AG10803 (cell line): Measurements from ENCODE around the gene LDLRAD4.
A peak's percentile ranks its signal among the peaks of the same experiment; 100 is the strongest.

Source experiments
- DNase-seq: peaks from one replicate; pipeline ENCODE4 v3.0.0; 2010; ENCODE audit warnings: low read depth
- H3K4me3 ChIP-seq: 2 replicates; pipeline ENCODE4 v1.5.1; 2011; ENCODE audit warnings: mild to moderate bottlenecking, low read length, control low read depth
- TF ChIP-seq, protein P1 (sequence below): conservative IDR thresholded peaks from 2 replicates; pipeline ENCODE4 v1.5.1; 2011; ENCODE audit warnings: mild to moderate bottlenecking, low read length, control low read depth, inconsistent platforms

Gene LDLRAD4

DNA sequence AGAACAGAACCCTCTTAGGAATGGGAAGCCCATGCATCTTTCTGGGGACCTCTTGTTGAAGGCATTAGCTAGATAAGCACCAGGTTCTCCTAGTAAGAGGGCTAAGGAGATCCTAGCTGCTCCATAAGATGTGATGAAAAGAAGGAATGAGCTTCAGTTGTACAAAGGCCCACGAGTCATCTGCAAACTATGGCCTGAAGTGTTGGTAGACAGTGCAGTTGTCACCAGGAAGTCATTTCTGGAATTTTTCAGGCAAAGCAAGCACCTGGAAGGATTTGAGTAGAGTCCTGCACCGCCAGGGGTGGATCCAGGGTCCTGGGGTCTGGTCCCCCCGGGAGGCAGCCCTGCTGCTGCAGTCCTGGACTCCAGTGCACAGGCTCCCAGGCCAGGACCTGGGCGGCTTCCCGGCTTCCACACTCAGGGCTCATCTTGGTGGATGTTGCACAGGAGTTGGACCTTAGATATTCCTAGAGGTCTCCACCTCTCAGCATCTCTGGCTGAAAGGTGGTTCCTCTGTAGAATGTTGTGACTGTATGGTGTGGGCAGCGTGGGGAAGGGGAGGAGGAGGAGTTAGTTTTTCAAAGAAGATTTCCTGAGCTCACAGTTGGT is 85.3 kb downstream of the LDLRAD4 start:
- no peak overlapping the region for H3K4me3 ChIP-seq
- TF ChIP-seq, protein P1, sequence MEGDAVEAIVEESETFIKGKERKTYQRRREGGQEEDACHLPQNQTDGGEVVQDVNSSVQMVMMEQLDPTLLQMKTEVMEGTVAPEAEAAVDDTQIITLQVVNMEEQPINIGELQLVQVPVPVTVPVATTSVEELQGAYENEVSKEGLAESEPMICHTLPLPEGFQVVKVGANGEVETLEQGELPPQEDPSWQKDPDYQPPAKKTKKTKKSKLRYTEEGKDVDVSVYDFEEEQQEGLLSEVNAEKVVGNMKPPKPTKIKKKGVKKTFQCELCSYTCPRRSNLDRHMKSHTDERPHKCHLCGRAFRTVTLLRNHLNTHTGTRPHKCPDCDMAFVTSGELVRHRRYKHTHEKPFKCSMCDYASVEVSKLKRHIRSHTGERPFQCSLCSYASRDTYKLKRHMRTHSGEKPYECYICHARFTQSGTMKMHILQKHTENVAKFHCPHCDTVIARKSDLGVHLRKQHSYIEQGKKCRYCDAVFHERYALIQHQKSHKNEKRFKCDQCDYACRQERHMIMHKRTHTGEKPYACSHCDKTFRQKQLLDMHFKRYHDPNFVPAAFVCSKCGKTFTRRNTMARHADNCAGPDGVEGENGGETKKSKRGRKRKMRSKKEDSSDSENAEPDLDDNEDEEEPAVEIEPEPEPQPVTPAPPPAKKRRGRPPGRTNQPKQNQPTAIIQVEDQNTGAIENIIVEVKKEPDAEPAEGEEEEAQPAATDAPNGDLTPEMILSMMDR = no peak
- peak; percentile 45 for DNase-seq

DNA sequence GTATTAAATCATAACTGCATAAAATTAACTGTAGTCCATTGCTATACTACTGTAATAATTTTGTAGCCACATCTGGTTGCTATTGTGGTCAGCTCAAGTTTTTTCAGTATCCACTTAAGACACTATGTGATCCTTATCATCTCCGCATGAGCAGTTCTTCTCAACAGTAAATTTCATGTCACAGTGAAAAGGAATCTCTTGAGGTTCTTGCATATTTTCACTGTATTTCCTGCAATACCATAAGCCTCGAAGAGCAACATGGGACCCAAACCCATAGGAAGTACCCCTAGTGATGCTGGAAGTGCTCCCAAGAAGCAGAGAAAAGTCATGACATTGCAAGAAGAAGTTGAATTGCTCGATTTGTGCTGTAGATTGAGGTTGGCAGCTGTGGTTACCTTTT is 86.7 kb downstream of the LDLRAD4 start:
- peak; percentile 38 for DNase-seq
- no peak overlapping the region for H3K4me3 ChIP-seq
- TF ChIP-seq, protein P1 = no peak

DNA sequence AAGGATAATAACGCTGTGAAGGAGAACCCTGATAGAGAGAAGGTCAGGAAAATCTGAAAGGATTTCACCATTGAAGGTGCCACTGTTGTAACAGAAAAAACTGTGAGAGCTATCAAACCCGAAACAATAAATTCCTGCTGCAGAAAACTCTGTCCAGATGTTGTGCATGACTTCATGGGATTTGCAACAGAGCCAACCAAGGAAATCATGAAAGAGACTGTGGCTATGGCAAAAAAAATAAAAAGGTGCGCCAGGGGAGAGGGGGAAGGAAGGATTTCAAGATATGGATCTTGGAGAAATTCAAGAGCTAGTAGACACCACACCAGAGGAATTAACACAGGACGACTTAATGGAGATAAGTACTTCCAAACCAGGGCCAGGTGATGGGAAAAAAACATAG is 88.0 kb downstream of the LDLRAD4 start:
- DNase-seq = peak; percentile 44

DNA sequence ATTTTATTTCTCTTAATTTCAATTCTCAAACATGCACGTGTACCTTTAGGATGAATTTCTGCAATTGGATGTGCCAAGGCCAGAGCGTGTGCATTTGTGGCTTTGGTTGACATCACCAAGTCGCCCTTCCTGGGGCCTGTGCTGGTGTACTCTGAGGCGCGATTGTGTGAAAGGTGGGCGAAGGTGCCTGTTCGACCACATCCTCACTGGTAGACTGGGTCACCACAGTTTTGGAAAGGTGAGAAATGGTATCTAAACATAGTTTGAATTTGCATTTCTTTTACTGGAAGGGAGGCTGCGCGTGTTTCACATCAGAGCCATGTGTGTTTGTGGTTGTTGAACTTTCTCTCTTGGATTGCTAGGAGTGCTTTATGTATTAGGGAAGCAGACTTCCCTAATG is 89.8 kb downstream of the LDLRAD4 start:
- no peak for DNase-seq
- H3K4me3 ChIP-seq = no peak overlapping the region
- TF ChIP-seq, protein P1 = no peak

More for the DNA sequence above, 88.0 kb downstream of the LDLRAD4 start:
- no peak overlapping the region for H3K4me3 ChIP-seq
- TF ChIP-seq, protein P1 = no peak

DNA sequence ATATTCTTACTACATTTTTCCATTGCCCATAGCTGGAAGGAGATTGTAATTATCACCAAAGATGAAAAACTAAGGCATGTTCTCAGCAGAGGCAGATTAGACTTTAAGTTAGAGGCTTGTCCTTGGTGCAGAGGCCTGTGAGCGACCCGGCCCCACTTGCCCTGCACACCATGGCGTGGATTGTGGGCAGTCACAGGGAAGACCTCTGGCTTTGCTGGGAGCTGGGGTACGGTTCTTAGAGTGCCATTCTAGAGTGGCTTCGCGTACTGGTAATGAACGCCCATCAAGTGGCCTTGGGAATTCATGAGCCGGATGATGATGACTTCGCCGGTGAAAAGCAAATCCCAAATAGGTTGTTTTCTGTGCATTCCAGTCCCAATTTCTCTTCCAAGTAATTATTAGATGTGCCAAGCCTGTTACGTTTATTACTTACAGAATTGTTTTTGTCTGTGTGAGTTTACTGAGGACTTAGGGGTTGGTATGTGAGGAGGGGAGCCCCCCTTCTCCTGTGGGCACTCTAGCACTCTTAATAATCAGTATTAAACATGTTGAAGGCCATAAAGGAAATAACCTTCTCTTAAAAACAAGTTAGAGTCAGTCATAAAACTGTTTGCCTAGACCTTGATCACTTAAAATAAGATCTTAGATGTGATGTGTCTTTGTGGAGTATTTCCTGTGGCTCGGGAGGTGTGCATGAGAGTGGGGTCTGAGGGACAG is 90.6 kb downstream of the LDLRAD4 start:
- TF ChIP-seq, protein P1 = no peak
- DNase-seq = no peak

DNA sequence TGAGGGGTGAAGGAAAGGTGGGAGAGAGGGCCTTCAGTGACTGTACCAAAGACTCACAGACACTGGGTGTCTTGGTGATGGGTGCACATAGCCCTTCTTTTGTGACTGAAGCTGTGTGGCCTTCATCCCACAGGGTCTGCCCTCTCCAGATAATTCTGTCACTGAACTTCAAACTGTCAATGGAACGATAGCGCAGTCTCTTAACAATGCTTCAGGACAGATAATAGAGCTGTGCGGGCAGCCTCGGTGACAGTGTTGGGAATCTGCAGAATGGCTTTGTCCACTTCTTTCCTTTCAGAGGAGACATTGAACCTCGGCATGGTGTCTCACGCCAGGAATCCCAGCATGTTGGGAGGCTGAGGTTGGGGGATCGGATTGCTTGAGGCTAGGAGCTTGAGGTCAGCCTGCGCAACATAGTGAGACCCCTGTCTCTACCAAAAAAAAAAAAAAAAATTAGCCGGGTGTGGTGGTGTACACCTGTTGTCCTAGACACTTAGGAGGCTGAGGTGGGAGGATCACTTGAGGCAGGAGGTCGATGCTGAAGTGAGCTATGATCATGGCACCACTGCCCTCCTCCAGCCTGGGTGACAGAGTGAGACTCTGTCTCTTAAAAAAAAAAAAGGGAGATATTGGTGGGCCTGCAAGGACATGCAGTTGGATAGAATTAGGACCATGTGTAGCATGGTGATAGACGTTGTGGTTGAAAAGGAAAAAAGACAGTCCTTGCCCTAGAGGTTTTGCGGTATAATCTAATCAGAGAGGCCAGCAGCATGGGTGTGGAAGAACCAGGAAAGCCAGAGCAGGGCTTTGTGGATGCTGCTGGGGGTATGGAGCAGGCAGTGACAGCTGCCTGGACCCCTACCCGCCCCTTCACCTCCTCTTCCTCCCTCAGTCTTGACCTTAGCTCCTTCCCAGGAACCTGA is 91.4 kb downstream of the LDLRAD4 start:
- no peak for DNase-seq
- TF ChIP-seq, protein P1 = no peak
- no peak overlapping the region for H3K4me3 ChIP-seq

More for the DNA sequence above, 90.6 kb downstream of the LDLRAD4 start:
- no peak overlapping the region for H3K4me3 ChIP-seq
